ENCODE measurements around the gene INHBC. TPM values are rescaled to one million over a fixed set of nuclear protein-coding genes. Genes with fewer than 3 reads are reported as not detected.
"Not testable (repeated sequence)": the region's sequence is repeated elsewhere in the genome, so short reads cannot be mapped to it uniquely, and the experiment has no call there.

Gene INHBC
- total and polyA plus RNA-seq, 10 donors: 0.19 TPM; not detected in 9

- peaks cover 0 to 17% (median 12%) of the 10 kb centered on the region in 8 donors for H3K9me3 ChIP-seq
- no peak overlapping the region for H3K4me3 ChIP-seq
- peak; percentile 3 for DNase-seq
- intact Hi-C loops (cut with DNase I; ENCODE audit: low total_unique reads): no loop called here
- no peaks in the 10 kb centered on the region for H3K27me3 ChIP-seq (replicated peaks in 1 of 7)
- WGBS, 5 donors: 24 to 70% (median 62%) methylated on average over 1 of the region's 1 CpG
- no peak for TF ChIP-seq POLR2A (IDR thresholded peaks at IDR 0.05)
- no peak for TF ChIP-seq CTCF (IDR thresholded peaks at IDR 0.05 in 8 of 11, conservative IDR thresholded peaks at IDR 0.05 in 3 of 11)
- no peak for TF ChIP-seq POLR2AphosphoS5 (IDR thresholded peaks at IDR 0.05)
- H3K27ac ChIP-seq: no peak overlapping the region
- no peaks in the 10 kb centered on the region for H3K36me3 ChIP-seq
- H3K4me1 ChIP-seq: no peaks in the 10 kb centered on the region
Observed at GRCh38 chr12:57441846-57442427, 7.4 kb downstream of the INHBC start.

DNA sequence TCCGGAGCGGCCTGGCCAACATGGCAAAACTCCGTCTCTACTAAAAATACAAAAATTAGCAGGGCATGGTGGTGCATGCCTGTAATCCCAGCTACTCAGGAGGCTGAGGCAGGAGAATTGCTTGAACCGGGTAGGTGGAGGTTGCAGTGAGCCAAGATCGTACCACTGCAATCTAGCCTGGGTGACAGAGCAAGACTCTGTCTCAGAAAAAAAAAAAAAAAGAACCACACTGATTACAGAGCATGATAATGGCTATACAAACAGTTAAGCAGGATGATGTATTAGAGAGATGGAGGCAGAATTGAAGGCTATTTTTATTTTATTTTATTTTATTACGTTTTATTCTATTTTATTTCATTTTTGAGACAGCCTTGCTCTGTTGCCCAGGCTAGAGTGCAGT is 9.8 kb downstream of the INHBC start:
- H3K4me3 ChIP-seq; H3K4me1 ChIP-seq; intact Hi-C loops (cut with DNase I; ENCODE audit: low total_unique reads); H3K27ac ChIP-seq; H3K36me3 ChIP-seq; DNase-seq; H3K27me3 ChIP-seq (replicated peaks in 1 of 7): not testable (repeated sequence)
- peaks cover 0 to 17% (median 12%) of the 10 kb centered on the region in 8 donors for H3K9me3 ChIP-seq
- WGBS, 5 donors: 84 to 89% (median 87%) methylated on average over 6 of the region's 6 CpGs

- Histone ChIP-seq H3K36me3 (no peaks in the 10 kb centered on the region), H3K27me3 (replicated peaks in 1 of 7) (no peaks in the 10 kb centered on the region), H3K9me3 (peaks cover 0 to 17% (median 12%) of the 10 kb centered on the region in 8 donors), H3K4me3 (no peak overlapping the region), H3K4me1 (no peaks in the 10 kb centered on the region), H3K27ac (no peak overlapping the region)
- 76 to 85% (median 80%) methylated on average over 5 of the region's 5 CpGs for WGBS, 5 donors
- no peak for TF ChIP-seq CTCF (IDR thresholded peaks at IDR 0.05 in 8 of 11, conservative IDR thresholded peaks at IDR 0.05 in 3 of 11)
- no peak for TF ChIP-seq POLR2AphosphoS5 (IDR thresholded peaks at IDR 0.05)
- TF ChIP-seq POLR2A (IDR thresholded peaks at IDR 0.05): no peak
- intact Hi-C loops (cut with DNase I; ENCODE audit: low total_unique reads): no loop called here
- DNase-seq: peak; percentile 6
Observed at GRCh38 chr12:57444744-57445143, 10.2 kb downstream of the INHBC start.

GRCh38 chr12:57446292-57446960 is 11.8 kb downstream of the INHBC start:
- TF ChIP-seq CTCF (IDR thresholded peaks at IDR 0.05 in 8 of 11, conservative IDR thresholded peaks at IDR 0.05 in 3 of 11): no peak
- TF ChIP-seq POLR2AphosphoS5 (IDR thresholded peaks at IDR 0.05): no peak
- no peak for TF ChIP-seq POLR2A (IDR thresholded peaks at IDR 0.05)
- Histone ChIP-seq H3K4me3 (no peak overlapping the region), H3K27me3 (replicated peaks in 1 of 7) (no peaks in the 10 kb centered on the region), H3K4me1 (no peaks in the 10 kb centered on the region), H3K9me3 (peaks cover 0 to 9% (median 8%) of the 10 kb centered on the region in 8 donors), H3K27ac (no peak overlapping the region), H3K36me3 (no peaks in the 10 kb centered on the region)
- WGBS, 5 donors: 93 to 97% (median 96%) methylated on average over 6 of the region's 6 CpGs
- intact Hi-C loops (cut with DNase I; ENCODE audit: low total_unique reads): no loop called here
- peak; percentile 7 for DNase-seq

Data from spleen (tissue), 11 donors.